ENCODE measurements around the gene FGGY. TPM values are rescaled to one million over a fixed set of nuclear protein-coding genes. Genes with fewer than 3 reads are reported as not detected.

Gene FGGY
- total RNA-seq, 1 experiment from 2014 or later: 17.8 TPM

DNA sequence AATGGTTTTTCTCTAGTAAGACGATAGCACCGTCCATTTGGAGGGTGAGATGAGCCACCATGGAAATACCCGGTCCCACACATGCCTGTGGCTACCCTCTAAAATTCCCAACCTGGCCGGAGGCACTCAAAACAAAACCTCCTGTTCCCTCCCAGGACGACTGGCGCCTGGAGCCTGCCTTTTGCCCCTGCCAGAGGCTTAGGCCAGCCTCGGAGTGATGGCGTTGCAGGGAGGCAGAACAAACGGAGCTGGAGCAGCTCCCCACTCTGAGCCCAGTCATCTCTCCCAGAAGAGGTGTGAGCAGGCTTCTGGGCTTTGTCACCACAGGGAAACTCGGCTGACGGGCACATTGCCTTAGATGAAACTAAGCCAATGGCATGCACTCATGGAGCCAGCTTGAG lies 304.1 kb downstream of the FGGY start:
- Histone ChIP-seq H3K79me2 (ENCODE audit: low read depth) (no peaks in the 10 kb centered on the region), H3K36me3 (ENCODE audit: low read depth) (no peaks in the 10 kb centered on the region), H3K9me2 (ENCODE audit: insufficient read depth) (no peaks in the 10 kb centered on the region), H3K27ac (no peak overlapping the region), H3K4me3 (no peak overlapping the region), H3K27me3 (ENCODE audit: insufficient read depth, low read depth) (no peaks in the 10 kb centered on the region), H3K4me1 (replicated peaks; ENCODE audit: insufficient read depth) (peaks cover 9% of the 10 kb centered on the region), H3K9me3 (ENCODE audit: insufficient read depth, low read depth) (no peaks in the 10 kb centered on the region), H4K20me1 (ENCODE audit: insufficient read depth) (no peaks in the 10 kb centered on the region), H2AFZ (no peak overlapping the region), H3K4me2 (no peak overlapping the region), H3F3A (ENCODE audit: insufficient read depth, low read depth) (no peaks in the 10 kb centered on the region)
- intact Hi-C loops (cut with micrococcal nuclease; ENCODE audit: unreplicated experiment): no loop called here
- no peak for DNase-seq
- TF ChIP-seq, protein P1, sequence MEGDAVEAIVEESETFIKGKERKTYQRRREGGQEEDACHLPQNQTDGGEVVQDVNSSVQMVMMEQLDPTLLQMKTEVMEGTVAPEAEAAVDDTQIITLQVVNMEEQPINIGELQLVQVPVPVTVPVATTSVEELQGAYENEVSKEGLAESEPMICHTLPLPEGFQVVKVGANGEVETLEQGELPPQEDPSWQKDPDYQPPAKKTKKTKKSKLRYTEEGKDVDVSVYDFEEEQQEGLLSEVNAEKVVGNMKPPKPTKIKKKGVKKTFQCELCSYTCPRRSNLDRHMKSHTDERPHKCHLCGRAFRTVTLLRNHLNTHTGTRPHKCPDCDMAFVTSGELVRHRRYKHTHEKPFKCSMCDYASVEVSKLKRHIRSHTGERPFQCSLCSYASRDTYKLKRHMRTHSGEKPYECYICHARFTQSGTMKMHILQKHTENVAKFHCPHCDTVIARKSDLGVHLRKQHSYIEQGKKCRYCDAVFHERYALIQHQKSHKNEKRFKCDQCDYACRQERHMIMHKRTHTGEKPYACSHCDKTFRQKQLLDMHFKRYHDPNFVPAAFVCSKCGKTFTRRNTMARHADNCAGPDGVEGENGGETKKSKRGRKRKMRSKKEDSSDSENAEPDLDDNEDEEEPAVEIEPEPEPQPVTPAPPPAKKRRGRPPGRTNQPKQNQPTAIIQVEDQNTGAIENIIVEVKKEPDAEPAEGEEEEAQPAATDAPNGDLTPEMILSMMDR (conservative IDR thresholded peaks at IDR 0.05): no peak
- no peak for TF ChIP-seq EZH2 (IDR thresholded peaks at IDR 0.05; ENCODE audit: low read depth)
- ChIA-PET POLR2A (ENCODE audit: unreplicated experiment) (no interaction called here), CTCF (no interaction called here)
- no TSS peak for BruUV-seq (replicated peaks)

DNA sequence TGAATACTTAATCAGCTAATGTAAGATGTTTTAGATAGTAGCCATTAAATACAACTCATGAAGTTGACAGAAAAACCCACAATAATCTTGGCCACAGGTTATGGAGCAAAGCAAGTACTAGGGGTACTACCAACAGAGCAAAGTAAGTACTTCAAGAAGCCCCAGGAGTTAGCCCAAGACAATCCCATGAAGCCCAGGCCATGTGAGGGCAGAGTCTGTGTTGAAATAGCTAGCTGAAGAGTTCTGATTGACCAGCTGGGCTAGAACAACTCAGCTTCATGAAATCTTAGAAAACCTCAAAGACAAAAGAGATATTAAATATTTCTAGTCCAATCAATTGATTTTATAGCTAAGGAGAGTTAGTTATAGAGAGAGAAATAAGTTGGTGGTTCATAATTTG lies 304.9 kb downstream of the FGGY start:
- CTCF ChIA-PET: no interaction called here
- BruUV-seq (replicated peaks): no TSS peak
- H3K9me3 ChIP-seq (ENCODE audit: insufficient read depth, low read depth): no peaks in the 10 kb centered on the region

DNA sequence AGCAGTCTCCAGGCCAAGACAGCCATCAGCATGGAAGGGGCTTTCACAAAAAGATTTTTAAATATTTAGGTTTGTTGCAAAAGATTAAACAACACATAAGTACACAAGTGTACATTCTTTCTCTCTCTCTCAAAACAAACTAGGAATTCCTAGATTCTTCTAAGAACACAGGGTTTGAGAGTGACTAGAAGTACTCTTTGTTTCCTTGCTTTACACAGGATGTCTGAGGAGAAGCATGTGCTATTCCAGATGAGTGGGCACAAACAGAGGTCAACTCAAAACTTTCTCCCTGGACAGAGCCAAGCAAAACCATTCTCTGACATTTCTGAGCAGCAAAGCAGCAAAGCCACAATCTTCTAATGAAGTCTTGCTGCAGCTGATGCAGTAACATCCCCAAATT lies 307.3 kb downstream of the FGGY start:
- no peak overlapping the region for H3K4me2 ChIP-seq

More for the DNA sequence above, 304.9 kb downstream of the FGGY start:
- POLR2A ChIA-PET (ENCODE audit: unreplicated experiment): no interaction called here
- no peaks in the 10 kb centered on the region for H3K79me2 ChIP-seq (ENCODE audit: low read depth)
- no peaks in the 10 kb centered on the region for H3K9me2 ChIP-seq (ENCODE audit: insufficient read depth)
- H2AFZ ChIP-seq: no peak overlapping the region
- no peaks in the 10 kb centered on the region for H3K27me3 ChIP-seq (ENCODE audit: insufficient read depth, low read depth)
- H3K27ac ChIP-seq: no peak overlapping the region
- no peak overlapping the region for H3K4me3 ChIP-seq
- no peaks in the 10 kb centered on the region for H3F3A ChIP-seq (ENCODE audit: insufficient read depth, low read depth)
- no peaks in the 10 kb centered on the region for H4K20me1 ChIP-seq (ENCODE audit: insufficient read depth)
- DNase-seq: no peak
- H3K4me1 ChIP-seq (replicated peaks; ENCODE audit: insufficient read depth): peaks cover under 1% of the 10 kb centered on the region; the same call in 1 of the 2 replicates
- intact Hi-C loops (cut with micrococcal nuclease; ENCODE audit: unreplicated experiment): no loop called here
- no peak overlapping the region for H3K4me2 ChIP-seq
- no peaks in the 10 kb centered on the region for H3K36me3 ChIP-seq (ENCODE audit: low read depth)
- no peak for TF ChIP-seq EZH2 (IDR thresholded peaks at IDR 0.05; ENCODE audit: low read depth)
- TF ChIP-seq, protein P1 (conservative IDR thresholded peaks at IDR 0.05): no peak

More for the DNA sequence above, 307.3 kb downstream of the FGGY start:
- Histone ChIP-seq H3F3A (ENCODE audit: insufficient read depth, low read depth) (no peaks in the 10 kb centered on the region), H4K20me1 (ENCODE audit: insufficient read depth) (no peaks in the 10 kb centered on the region), H2AFZ (no peak overlapping the region), H3K9me3 (ENCODE audit: insufficient read depth, low read depth) (no peaks in the 10 kb centered on the region), H3K36me3 (ENCODE audit: low read depth) (no peaks in the 10 kb centered on the region), H3K27me3 (ENCODE audit: insufficient read depth, low read depth) (no peaks in the 10 kb centered on the region), H3K79me2 (ENCODE audit: low read depth) (no peaks in the 10 kb centered on the region), H3K4me3 (no peak overlapping the region), H3K9me2 (ENCODE audit: insufficient read depth) (no peaks in the 10 kb centered on the region), H3K27ac (no peak overlapping the region), H3K4me1 (replicated peaks; ENCODE audit: insufficient read depth) (no peaks in the 10 kb centered on the region)
- no TSS peak for BruUV-seq (replicated peaks)
- ChIA-PET CTCF (no interaction called here), POLR2A (ENCODE audit: unreplicated experiment) (no interaction called here)
- no peak for TF ChIP-seq EZH2 (IDR thresholded peaks at IDR 0.05; ENCODE audit: low read depth)
- TF ChIP-seq, protein P1 (conservative IDR thresholded peaks at IDR 0.05): no peak
- intact Hi-C loops (cut with micrococcal nuclease; ENCODE audit: unreplicated experiment): no loop called here
- no peak for DNase-seq
